Measurements from ENCODE around the gene KLHL26.

KLHL26 gene

DNA sequence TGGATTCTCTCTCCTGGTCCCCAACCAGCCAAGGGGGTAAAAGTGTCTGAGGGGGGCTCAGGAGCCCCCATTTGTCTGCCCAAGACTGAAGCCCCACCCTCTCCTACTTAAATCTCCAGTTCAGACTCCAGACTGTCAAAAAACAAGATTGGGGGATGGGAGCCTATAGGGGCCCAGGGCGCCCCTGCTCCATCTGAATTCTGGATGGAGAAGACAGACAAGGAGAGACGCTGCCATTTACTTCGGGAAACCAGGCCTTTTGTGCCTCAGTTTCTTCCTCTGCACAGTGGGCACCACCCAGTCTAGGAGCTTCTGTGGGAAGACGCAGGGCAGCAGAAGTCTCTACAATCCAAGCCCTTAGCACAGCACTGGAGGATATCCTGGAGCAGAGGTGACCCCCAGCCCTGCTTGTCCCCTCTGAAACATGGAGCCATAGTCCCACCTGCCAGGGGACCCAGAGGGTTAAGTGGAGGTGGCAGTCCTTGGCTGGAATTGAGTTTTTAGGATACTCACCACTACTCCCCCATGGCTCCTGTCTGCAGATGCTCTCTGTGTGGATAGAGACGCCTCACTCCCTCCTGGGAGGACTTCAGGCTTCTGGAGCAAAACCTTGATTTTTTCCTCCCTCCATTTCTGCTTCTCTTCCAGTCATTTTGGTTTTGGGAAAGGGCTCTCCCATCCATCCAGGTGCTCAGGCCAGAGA, 28.6 kb upstream of the KLHL26 start:
- no peak overlapping the region for H3K4me3 ChIP-seq (ENCODE audit: low read length in 2 of 2)
- DNase-seq (ENCODE audit: low spot score) = no peak

DNA sequence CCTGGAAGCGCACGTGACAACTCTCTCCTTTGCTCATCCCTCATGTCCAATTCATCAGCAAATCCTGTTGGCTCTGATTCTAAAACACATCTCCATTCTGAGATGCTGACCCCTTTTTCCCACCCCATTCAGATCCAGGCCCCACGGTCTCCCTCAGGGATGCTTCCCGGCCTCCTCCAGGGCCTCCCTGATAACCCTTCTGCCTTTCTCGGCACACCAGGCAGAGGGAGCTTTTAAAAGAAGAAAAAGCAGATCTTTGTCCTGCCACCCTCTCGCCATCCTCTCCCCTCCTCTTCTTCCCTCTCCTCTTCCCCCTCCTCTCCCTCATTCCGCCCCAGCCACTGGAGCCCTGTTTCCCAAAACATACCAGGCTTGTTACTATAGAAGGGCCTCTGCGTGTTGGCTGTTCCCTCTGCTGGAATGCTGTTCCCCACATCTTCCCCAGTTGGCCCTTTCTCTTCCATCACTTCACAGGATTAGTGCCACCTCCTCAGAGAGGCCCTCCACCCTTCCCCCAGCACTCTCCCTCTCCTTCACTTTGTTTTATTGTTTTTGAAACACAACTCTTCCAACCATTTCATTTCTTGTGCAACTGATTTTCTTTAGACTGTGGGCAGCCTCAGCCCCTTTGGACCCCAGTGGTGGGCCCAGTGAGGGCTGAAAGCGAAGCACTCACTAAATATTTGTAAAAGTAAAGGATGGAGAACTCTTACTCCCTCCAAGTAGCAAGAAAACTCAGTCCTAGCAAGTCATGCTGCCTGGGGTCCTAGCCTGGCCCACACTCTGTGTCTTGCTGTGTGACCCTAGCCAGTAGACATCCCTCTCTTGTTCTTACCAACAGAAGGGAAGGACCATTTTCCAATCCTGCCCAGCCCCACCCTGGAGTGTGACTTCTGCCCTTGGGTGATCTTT, 27.8 kb upstream of the KLHL26 start:
- H3K4ac ChIP-seq (ENCODE audit: low read length) = no peak overlapping the region
- no peak overlapping the region for H3K4me2 ChIP-seq (ENCODE audit: insufficient read depth, low read length, poor library complexity, severe bottlenecking)
- no peak overlapping the region for H3K9ac ChIP-seq (ENCODE audit: low read depth, low read length, poor library complexity)
- no peak overlapping the region for H2BK15ac ChIP-seq (ENCODE audit: low read length)
- no peak overlapping the region for H3K4me3 ChIP-seq (ENCODE audit: low read length in 2 of 2)
- H4K8ac ChIP-seq (ENCODE audit: low read depth, low read length) = no peak overlapping the region
- H3K79me1 ChIP-seq (ENCODE audit: low read depth, low read length) = no peaks in the 10 kb centered on the region
- H3K27me3 ChIP-seq (ENCODE audit: control insufficient read depth in 3 of 3, insufficient read depth in 3 of 3, low read depth in 1 of 3, low read length in 3 of 3) = peaks cover 73 to 98% (median 94%) of the 10 kb centered on the region in 3 experiments
- no peak overlapping the region for H3K14ac ChIP-seq (ENCODE audit: low read length)
- DNase-seq (ENCODE audit: low spot score) = no peak
- no peak overlapping the region for H2BK120ac ChIP-seq (ENCODE audit: low read depth, low read length)
- no peak overlapping the region for H2BK5ac ChIP-seq (ENCODE audit: low read length)
- no peak overlapping the region for H2BK12ac ChIP-seq (ENCODE audit: low read length)
- no CpG with 5 or more reads among the region's 9 CpGs for WGBS, 2 donors (ENCODE audit: extremely low coverage in 2 of 2, insufficient read length in 2 of 2, insufficient replicate concordance in 1 of 2)
- no peak overlapping the region for H2AFZ ChIP-seq (ENCODE audit: low read length)
- no peak overlapping the region for H3K23ac ChIP-seq (ENCODE audit: low read depth, low read length, poor library complexity)
- no peak overlapping the region for H3K27ac ChIP-seq (replicated peaks; ENCODE audit: low read length)
- no peaks in the 10 kb centered on the region for H3K36me3 ChIP-seq (replicated peaks in 1 of 2; ENCODE audit: control insufficient read depth in 2 of 2, insufficient read depth in 2 of 2, low read length in 2 of 2)
- H4K91ac ChIP-seq (ENCODE audit: low read depth, low read length, poor library complexity) = no peak overlapping the region
- peak overlapping the region; percentile 32 for H3K18ac ChIP-seq (ENCODE audit: low read length)
- peak overlapping the region; percentile 79 for H2AK5ac ChIP-seq (ENCODE audit: low read depth, low read length)
- no peaks in the 10 kb centered on the region for H3K9me3 ChIP-seq (replicated peaks in 1 of 2; ENCODE audit: control insufficient read depth in 2 of 2, insufficient read depth in 1 of 2, low read depth in 1 of 2, low read length in 2 of 2)
- H3K4me1 ChIP-seq (ENCODE audit: control insufficient read depth in 2 of 2, insufficient read depth in 1 of 2, low read depth in 1 of 2, low read length in 2 of 2) = peaks cover 28 to 45% of the 10 kb centered on the region in 2 donors

More for the DNA sequence above, 28.6 kb upstream of the KLHL26 start:
- Histone ChIP-seq H4K91ac (ENCODE audit: low read depth, low read length, poor library complexity) (no peak overlapping the region), H3K27ac (replicated peaks; ENCODE audit: low read length) (no peak overlapping the region), H2AFZ (ENCODE audit: low read length) (no peak overlapping the region), H2BK15ac (ENCODE audit: low read length) (peak overlapping the region; percentile 54), H3K18ac (ENCODE audit: low read length) (no peak overlapping the region), H3K4me2 (ENCODE audit: insufficient read depth, low read length, poor library complexity, severe bottlenecking) (no peak overlapping the region), H4K8ac (ENCODE audit: low read depth, low read length) (no peak overlapping the region), H2BK120ac (ENCODE audit: low read depth, low read length) (no peak overlapping the region), H3K9me3 (replicated peaks in 1 of 2; ENCODE audit: control insufficient read depth in 2 of 2, insufficient read depth in 1 of 2, low read depth in 1 of 2, low read length in 2 of 2) (no peaks in the 10 kb centered on the region), H3K36me3 (replicated peaks in 1 of 2; ENCODE audit: control insufficient read depth in 2 of 2, insufficient read depth in 2 of 2, low read length in 2 of 2) (no peaks in the 10 kb centered on the region), H3K23ac (ENCODE audit: low read depth, low read length, poor library complexity) (peak overlapping the region; percentile 69), H3K4me1 (ENCODE audit: control insufficient read depth in 2 of 2, insufficient read depth in 1 of 2, low read depth in 1 of 2, low read length in 2 of 2) (peaks cover 31 to 46% of the 10 kb centered on the region in 2 donors), H3K14ac (ENCODE audit: low read length) (no peak overlapping the region), H3K79me1 (ENCODE audit: low read depth, low read length) (no peaks in the 10 kb centered on the region), H3K4ac (ENCODE audit: low read length) (no peak overlapping the region), H2AK5ac (ENCODE audit: low read depth, low read length) (peak overlapping the region; percentile 79), H3K27me3 (ENCODE audit: control insufficient read depth in 3 of 3, insufficient read depth in 3 of 3, low read depth in 1 of 3, low read length in 3 of 3) (peaks cover 70 to 98% (median 93%) of the 10 kb centered on the region in 3 experiments), H2BK12ac (ENCODE audit: low read length) (no peak overlapping the region), H3K9ac (ENCODE audit: low read depth, low read length, poor library complexity) (no peak overlapping the region), H2BK5ac (ENCODE audit: low read length) (no peak overlapping the region)
- WGBS, 2 donors (ENCODE audit: extremely low coverage in 2 of 2, insufficient read length in 2 of 2, insufficient replicate concordance in 1 of 2) = no CpG with 5 or more reads among the region's 5 CpGs

DNA sequence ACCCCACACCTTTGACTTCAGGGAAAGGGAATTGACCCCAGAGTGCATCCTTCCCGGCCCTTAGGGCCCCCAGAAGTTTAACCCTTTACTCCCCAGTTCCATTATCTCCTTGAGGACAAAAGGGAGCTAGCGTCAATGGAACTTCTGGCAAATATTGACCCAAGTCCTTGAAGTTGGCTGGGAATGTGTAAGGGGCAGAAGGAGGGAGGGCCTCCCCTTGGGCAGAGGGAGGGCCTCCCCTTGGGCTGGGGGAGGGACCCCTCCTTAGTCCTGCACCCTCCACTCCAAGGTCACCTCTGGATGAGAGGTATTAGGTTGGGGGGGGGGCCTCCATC, 27.1 kb upstream of the KLHL26 start:
- no peaks in the 10 kb centered on the region for H3K36me3 ChIP-seq (replicated peaks in 1 of 2; ENCODE audit: control insufficient read depth in 2 of 2, insufficient read depth in 2 of 2, low read length in 2 of 2)
- H2BK12ac ChIP-seq (ENCODE audit: low read length) = no peak overlapping the region
- no peak overlapping the region for H2AFZ ChIP-seq (ENCODE audit: low read length)
- no peak overlapping the region for H3K9ac ChIP-seq (ENCODE audit: low read depth, low read length, poor library complexity)
- peak overlapping the region; percentile 71 for H2BK5ac ChIP-seq (ENCODE audit: low read length)
- no peak overlapping the region for H3K4me2 ChIP-seq (ENCODE audit: insufficient read depth, low read length, poor library complexity, severe bottlenecking)
- peaks cover 71 to 98% (median 94%) of the 10 kb centered on the region in 3 experiments for H3K27me3 ChIP-seq (ENCODE audit: control insufficient read depth in 3 of 3, insufficient read depth in 3 of 3, low read depth in 1 of 3, low read length in 3 of 3)
- H2BK120ac ChIP-seq (ENCODE audit: low read depth, low read length) = no peak overlapping the region
- H3K18ac ChIP-seq (ENCODE audit: low read length) = peak overlapping the region; percentile 64
- H3K4me1 ChIP-seq (ENCODE audit: control insufficient read depth in 2 of 2, insufficient read depth in 1 of 2, low read depth in 1 of 2, low read length in 2 of 2) = peaks cover 24 to 39% of the 10 kb centered on the region in 2 donors
- no peak overlapping the region for H2BK15ac ChIP-seq (ENCODE audit: low read length)
- no peaks in the 10 kb centered on the region for H3K9me3 ChIP-seq (replicated peaks in 1 of 2; ENCODE audit: control insufficient read depth in 2 of 2, insufficient read depth in 1 of 2, low read depth in 1 of 2, low read length in 2 of 2)
- no peaks in the 10 kb centered on the region for H3K79me1 ChIP-seq (ENCODE audit: low read depth, low read length)
- H3K14ac ChIP-seq (ENCODE audit: low read length) = no peak overlapping the region
- H3K4ac ChIP-seq (ENCODE audit: low read length) = no peak overlapping the region
- DNase-seq (ENCODE audit: low spot score) = no peak
- peak overlapping the region; percentile 96 for H2AK5ac ChIP-seq (ENCODE audit: low read depth, low read length)
- H4K91ac ChIP-seq (ENCODE audit: low read depth, low read length, poor library complexity) = no peak overlapping the region
- H3K27ac ChIP-seq (replicated peaks; ENCODE audit: low read length) = no peak overlapping the region
- no CpG with 5 or more reads among the region's 2 CpGs for WGBS, 2 donors (ENCODE audit: extremely low coverage in 2 of 2, insufficient read length in 2 of 2, insufficient replicate concordance in 1 of 2)
- no peak overlapping the region for H3K4me3 ChIP-seq (ENCODE audit: low read length in 2 of 2)
- H4K8ac ChIP-seq (ENCODE audit: low read depth, low read length) = no peak overlapping the region
- H3K23ac ChIP-seq (ENCODE audit: low read depth, low read length, poor library complexity) = no peak overlapping the region

DNA sequence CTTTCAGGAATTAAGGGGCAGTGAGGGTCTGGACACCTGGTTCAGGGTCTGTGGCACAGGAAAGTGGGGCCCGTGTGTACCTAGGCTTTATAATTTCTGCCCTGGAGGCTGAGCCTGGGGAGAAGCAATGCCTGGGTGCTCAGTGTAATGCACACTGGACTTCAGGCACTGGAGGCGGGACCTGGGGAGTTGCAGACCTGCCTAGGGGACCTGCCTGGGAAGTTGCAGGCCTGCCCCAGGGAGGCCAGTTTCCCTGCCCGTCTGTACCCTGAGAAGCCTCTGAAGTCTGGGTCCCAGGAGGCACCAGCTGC, 26.6 kb upstream of the KLHL26 start:
- H2BK12ac ChIP-seq (ENCODE audit: low read length) = peak overlapping the region; percentile 84
- H3K4me1 ChIP-seq (ENCODE audit: control insufficient read depth in 2 of 2, insufficient read depth in 1 of 2, low read depth in 1 of 2, low read length in 2 of 2) = peaks cover 24 to 38% of the 10 kb centered on the region in 2 donors
- no peaks in the 10 kb centered on the region for H3K36me3 ChIP-seq (replicated peaks in 1 of 2; ENCODE audit: control insufficient read depth in 2 of 2, insufficient read depth in 2 of 2, low read length in 2 of 2)
- peaks cover 69 to 97% (median 90%) of the 10 kb centered on the region in 3 experiments for H3K27me3 ChIP-seq (ENCODE audit: control insufficient read depth in 3 of 3, insufficient read depth in 3 of 3, low read depth in 1 of 3, low read length in 3 of 3)
- H3K4me2 ChIP-seq (ENCODE audit: insufficient read depth, low read length, poor library complexity, severe bottlenecking) = no peak overlapping the region
- H3K4ac ChIP-seq (ENCODE audit: low read length) = no peak overlapping the region
- no peaks in the 10 kb centered on the region for H3K79me1 ChIP-seq (ENCODE audit: low read depth, low read length)
- H2BK120ac ChIP-seq (ENCODE audit: low read depth, low read length) = no peak overlapping the region
- H3K27ac ChIP-seq (replicated peaks; ENCODE audit: low read length) = no peak overlapping the region
- H4K91ac ChIP-seq (ENCODE audit: low read depth, low read length, poor library complexity) = no peak overlapping the region
- H4K8ac ChIP-seq (ENCODE audit: low read depth, low read length) = no peak overlapping the region
- no peak overlapping the region for H2BK15ac ChIP-seq (ENCODE audit: low read length)
- H3K9me3 ChIP-seq (replicated peaks in 1 of 2; ENCODE audit: control insufficient read depth in 2 of 2, insufficient read depth in 1 of 2, low read depth in 1 of 2, low read length in 2 of 2) = no peaks in the 10 kb centered on the region
- H2AK5ac ChIP-seq (ENCODE audit: low read depth, low read length) = peak overlapping the region; percentile 96
- no peak for DNase-seq (ENCODE audit: low spot score)
- peak overlapping the region; percentile 77 for H3K9ac ChIP-seq (ENCODE audit: low read depth, low read length, poor library complexity)
- no peak overlapping the region for H2AFZ ChIP-seq (ENCODE audit: low read length)
- no peak overlapping the region for H3K14ac ChIP-seq (ENCODE audit: low read length)
- no peak overlapping the region for H3K4me3 ChIP-seq (ENCODE audit: low read length in 2 of 2)
- no CpG with 5 or more reads among the region's 3 CpGs for WGBS, 2 donors (ENCODE audit: extremely low coverage in 2 of 2, insufficient read length in 2 of 2, insufficient replicate concordance in 1 of 2)
- peak overlapping the region; percentile 97 for H3K18ac ChIP-seq (ENCODE audit: low read length)
- H3K23ac ChIP-seq (ENCODE audit: low read depth, low read length, poor library complexity) = no peak overlapping the region
- peak overlapping the region; percentile 71 for H2BK5ac ChIP-seq (ENCODE audit: low read length)

Data from neuronal stem cell (in vitro differentiated cells).